Stimulated activated CD4-positive, alpha-beta T cell treated with anti-CD3 and anti-CD28 coated beads, Interleukin-12 subunit alpha, Interleukin-12 subunit beta, amount 100 ng/mL, for 24 hours (primary cell): ENCODE measurements around the gene ST7.
A peak's percentile ranks its signal among the peaks of the same experiment; 100 is the strongest.

Experiments
- DNase-seq, 2 experiments: peaks; one replicate each; pipeline ENCODE4 v3.0.0-alpha.2; 2020; ENCODE audit warnings: low read depth in 2 of 2

The ST7 gene

DNA sequence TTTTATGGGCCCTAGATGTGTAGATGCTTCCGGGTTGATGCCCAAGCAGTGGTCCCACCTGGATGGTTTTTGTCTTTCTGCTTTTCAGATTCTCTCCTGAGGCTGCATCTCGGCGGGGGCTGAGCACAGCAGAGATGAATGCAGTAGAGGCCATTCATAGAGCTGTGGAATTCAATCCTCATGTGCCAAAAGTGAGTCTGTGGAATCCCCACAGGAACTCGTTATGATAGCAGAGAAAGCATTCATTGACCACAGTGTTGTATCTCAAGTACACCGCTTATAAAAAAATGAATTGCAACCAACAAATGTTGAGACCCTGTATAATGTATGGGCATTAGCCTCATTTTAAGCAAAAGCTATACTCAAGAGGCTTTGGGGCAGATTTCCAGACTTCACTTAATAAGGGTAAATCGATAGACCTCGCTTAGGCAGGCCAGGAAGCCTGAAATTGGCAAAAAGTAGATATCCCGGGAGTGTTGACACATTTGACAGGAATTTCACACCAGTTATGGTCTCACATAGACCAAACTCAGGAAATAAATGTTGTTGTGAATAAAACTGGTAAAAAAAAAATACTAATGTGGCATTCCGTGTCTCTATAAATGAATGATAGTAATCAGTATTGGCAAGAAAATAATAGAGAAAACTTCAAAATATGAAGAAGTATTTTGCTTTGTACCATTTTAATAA lies 237.6 kb downstream of the ST7 start:
- DNase-seq, result no peak

DNA sequence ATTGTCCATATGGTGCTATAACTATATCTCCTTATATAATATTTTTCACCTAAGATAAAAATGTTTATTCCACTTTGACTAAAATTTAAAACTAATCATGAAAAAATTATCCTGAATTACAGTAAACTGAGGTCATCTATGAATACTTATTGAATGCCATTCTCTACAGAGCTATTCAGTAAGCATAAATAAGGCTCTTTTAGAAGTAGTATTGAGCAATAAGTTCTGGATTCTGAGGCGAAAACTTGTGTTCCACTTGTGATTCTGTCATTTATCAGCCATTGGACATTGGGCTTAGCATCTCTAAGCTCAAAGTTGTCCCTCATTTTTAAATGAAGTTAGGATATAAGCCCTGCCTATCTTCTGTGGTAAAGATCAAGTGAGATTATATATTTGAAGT lies 238.8 kb downstream of the ST7 start:
- no peak for DNase-seq

DNA sequence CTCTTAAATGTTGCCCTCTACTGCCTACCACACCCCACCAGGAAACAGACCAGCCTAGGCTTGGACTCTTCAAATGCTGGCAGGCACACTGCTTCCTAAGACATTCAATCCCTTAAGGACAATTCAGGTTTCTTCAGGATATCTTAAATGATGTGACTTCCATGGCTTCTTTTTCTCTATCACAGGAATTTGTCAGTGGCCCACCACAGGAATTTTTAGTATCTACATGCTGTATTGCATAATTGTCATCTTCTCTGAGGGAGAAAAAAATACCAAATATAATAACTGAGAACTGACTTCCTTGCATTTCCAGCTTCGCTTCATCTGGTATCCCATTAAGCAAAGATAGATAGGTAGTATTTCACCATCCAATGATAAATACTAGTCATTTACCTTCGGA lies 240.3 kb downstream of the ST7 start:
- no peak for DNase-seq

DNA sequence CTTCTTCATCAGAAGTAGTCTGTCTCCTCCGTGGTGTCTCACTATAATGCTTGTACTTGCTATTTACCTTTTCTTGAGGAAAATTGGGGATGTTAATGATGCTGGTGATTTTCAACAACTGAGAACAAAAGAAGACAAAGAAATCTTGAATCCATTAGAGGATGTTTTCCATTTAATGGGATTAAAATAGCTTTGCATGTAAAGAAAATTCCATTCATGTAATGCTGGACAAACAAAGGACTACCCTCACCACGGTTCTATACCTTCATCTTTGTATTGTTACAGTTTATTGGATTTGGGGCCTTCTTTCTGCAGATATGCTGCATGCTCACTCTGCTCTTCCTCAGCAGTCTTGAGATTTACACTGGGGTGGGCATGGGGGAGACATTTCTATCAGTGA lies 241.1 kb downstream of the ST7 start:
- DNase-seq, result no peak

DNA sequence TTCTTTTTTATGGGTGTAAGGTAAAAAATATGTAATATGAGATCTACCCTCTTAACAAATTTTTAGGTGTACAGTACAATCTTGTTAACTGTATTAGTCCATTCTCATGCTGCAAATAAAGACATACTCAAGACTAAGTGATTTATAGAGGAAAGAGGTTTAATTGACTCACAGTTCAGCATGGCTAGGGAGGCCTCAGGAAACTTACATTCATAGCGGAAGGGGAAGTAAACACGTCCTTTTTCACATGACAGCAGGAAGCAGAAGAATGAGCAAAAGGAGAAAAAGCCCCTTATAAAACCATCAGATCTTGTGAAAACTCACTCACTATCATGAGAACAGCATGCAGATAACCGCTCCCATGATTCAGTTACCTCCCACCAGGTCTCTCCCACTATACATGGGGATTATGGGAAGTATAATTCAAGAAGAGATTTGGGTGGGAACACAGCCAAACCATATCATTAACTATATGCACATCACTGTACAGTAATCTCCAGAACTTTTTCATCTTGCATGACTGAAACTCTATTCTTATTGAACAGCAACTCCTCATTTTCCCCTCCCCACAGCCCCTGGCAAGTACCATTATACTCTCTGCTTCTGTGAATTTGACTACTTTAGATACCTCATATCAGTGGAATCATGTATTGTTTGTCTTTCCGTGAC lies 242.2 kb downstream of the ST7 start:
- DNase-seq, result no peak

DNA sequence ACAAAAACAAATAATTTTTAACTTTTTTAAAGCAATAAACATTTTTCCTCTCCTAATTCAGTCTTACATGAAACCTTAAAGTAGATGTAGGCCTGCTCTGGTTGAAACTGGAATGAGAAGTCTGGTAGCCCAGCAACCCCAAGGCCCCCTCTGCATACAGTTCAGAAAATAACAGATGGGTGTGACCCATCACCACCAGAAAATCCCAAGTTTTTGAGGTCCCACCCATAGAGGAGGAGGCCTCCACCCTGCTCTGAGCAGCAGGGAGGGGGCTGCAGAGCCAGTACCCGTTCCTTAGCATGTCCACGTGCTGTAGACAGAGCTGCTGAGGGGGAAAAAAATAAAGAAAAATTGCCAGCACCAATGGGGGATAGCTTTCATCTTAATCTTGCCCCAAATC lies 246.8 kb downstream of the ST7 start:
- no peak for DNase-seq

DNA sequence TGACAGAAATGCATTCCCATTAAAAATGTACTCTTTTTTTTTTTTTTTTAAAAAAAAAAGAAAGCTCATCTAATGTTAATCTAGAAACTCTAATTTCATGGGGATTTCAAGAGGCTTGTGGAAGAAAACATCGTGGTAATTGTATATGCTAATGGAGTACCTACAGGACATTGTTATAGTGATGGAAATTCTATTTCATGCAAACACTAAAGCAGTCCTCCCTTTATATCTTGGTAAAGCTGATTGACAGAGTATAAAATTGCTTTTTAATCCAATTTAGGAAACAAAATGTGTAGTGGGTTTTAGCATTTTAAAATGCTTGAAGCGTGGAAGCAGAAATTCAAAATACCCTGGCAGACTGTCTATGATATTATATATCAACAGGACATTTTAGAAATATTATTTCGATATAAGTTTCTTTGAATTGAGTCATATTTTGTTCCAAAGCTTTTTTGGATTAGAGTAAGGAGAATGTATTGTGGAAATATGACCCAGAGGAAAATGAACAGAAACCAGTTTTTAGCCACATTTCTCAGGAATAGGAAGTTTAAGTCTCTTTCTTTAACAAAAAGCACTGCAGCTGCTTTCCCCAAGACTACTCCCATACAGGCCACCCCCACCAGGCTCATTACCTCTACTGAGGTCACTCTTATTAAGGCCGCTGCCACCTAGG lies 247.6 kb downstream of the ST7 start:
- no peak for DNase-seq

DNA sequence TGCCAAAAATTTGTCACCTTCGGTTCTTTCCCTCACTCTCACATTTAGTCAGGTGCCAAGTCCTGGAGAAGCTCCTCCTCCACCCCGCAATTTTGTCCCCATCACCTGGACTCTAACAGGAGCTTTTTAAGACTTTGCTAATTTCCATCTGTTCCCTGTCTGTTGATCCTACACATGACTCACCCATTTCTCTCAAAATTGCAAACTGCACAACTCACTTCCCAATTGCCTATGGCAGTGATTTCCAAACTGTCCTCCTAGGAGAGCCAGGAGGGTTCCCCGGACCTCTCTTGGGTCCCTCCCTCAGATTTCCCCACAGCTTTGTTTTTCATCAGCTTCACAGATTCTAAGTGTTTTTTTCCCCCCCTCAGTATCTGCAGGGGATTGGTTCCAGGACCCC lies 249.2 kb downstream of the ST7 start:
- no peak for DNase-seq

DNA sequence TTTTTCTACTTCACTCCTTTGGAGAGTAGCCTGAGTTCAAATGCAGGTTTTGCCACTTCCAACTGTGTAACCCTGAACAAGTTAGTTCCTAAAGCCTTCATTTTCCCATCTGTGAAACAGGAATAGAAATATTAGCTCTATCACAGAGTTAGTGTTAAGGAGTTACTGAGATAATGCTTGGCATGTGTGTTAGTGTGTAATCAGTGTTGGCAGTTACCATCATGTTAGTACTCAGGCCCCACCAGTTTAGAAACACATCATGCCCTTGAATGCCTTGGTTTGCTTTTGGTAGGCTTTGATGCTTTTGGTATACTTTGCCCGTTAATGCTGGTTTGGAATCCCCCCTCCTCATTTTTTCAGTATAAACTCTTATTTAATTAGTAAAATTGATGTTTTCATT lies 249.9 kb downstream of the ST7 start:
- DNase-seq, result no peak

DNA sequence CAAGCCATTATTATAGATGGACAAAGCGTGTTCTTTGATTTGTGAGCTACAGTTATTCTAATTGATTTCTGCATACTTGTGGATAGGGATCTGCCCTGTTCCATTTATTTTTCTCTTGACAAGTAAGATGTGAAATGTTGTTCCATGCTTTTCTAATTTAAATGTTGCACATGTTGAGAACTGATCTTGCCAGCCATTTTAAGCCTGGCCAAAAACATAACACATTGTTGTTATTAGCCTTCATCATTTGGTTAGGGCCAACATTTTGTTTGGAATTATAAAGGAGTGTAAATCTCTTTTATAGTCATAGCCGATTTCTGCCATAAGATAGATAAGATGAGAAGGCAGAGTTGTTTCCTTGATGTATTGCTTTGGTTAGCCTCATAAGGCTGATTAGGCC lies 252.6 kb downstream of the ST7 start:
- no peak for DNase-seq

DNA sequence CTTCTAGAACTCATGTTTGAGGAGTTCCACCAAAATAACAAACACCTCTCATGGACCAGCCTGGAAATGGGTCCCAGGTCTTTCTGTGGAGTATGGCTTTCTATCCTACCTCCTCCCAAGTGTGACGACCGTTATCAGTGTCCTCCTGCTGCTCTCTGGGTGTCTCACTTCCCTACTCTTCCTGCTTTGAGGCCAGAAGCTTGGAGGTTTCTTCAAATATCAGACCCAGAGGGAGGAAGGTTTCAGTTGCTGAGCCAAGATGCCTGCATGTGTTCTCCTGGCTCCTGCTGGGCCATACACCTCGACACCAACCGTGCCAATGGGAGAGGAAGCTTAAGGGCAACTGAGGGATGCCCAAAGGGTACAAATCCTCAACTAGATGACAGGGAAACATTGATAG lies 255.0 kb downstream of the ST7 start:
- DNase-seq, result no peak

DNA sequence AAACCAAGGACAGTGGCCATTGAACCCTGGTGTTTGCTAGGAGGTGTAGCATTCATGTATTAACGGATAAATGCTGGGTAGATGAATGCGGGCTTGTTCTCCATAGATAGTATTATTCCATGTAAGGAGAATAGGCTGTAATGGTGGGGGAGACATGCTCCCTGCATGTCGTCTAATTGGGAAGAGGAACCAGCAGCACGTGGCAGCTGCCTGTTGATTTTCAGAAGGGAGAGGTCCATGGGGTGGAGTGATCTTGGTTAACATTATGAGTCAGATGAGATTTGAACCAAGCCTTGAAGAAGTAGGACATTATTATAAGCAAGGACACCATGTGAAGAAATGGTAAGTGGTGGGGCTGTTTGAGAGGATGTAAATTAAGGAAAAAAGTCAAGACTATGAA lies 257.1 kb downstream of the ST7 start:
- no peak for DNase-seq

DNA sequence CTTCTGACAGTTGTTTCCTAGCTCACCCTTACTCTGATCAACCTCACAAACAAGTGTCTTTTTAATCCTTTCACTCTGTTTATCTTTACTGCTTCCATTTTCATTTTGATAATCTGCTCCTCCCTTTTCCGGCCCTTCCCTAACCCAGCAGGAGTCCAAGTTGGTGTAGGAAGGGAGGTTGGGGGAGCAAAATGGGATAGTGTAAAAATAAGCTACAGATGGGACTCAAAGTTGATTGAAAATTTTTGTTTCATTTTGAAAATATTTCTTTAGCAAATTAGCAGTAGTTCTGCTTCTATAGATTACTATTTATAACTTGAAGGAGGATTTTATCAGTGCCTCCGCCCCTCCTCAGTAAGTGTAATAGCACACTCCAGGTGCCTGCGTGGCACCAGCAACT lies 257.6 kb downstream of the ST7 start:
- no peak for DNase-seq

DNA sequence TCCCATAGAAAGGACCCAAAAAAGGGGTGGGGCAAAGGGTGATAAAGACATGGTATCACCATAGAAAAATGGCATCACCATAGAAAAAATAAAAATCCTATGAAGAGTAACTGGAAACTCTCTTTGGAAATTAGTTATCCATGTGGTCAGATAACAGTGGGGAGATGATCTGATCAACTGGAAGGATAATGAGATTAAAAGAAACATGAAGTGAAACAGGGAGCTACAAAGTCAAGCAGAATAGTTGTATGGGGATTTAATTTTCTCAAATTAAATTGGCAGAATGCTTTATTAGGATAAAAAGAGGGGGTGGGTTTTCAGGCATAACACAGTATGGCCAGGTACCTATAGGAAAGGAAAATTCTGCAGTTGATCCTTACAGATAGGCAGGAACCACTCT lies 258.3 kb downstream of the ST7 start:
- no peak for DNase-seq

DNA sequence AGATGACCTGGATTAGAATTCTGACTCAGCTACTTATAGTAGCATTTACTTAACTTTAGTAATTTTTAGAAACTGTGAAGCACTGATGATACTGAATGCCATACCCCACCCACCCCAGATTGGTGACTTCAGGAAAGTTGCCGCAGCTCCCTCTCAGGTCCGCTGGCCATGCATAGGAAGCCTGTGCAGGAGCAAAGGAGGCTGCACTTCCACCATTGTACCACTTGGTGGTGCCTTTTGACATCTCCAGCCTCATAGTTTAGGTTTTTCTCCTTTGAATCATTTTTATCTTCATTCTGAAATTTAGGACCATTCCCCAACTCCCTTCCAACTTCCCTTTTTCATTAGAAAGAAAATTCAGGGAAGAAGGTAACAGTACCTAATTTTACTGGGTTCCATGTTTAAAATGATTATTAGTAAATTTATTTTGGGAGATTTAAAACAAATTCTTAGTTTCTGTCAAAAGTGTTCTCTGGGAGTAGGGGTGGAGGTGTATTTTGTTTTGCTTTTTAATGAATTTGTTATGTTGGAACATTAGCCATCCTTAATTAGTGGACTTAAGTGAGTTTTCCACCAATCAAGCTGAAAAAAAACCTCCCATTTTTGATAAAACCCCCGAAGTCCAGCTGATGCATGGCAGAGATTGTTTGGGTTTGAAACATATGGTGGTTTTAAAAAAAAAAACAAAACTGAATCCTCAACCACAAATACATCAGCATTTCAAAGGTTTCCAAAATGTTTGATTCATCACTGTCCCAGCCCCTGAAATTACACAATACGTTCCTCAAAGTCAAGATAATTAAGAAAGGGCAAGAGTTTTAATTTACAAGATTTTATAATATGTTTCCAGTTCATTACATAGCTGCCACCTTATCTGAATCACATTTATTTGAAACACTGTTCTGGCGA lies 259.9 kb downstream of the ST7 start:
- peak; percentile 5 to 25 for DNase-seq

DNA sequence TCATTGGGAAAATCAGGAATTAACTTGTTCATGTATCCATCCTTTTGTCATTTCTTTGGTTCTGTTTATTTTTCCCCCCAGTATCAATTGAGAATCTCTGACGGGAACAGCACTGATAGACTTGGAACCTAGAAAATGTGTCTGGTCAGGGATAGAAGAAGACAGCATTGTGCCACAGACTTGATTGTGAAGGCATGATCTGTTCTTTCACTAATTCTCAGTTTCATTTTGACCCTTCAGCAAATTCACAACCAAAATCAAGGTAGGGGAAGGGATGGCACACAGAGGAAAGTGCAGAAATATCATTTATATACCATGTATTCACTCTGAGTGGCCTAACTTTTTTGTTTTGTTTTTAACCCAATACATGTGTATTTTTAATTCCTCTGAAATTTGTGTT lies 262.7 kb downstream of the ST7 start:
- DNase-seq, result no peak

DNA sequence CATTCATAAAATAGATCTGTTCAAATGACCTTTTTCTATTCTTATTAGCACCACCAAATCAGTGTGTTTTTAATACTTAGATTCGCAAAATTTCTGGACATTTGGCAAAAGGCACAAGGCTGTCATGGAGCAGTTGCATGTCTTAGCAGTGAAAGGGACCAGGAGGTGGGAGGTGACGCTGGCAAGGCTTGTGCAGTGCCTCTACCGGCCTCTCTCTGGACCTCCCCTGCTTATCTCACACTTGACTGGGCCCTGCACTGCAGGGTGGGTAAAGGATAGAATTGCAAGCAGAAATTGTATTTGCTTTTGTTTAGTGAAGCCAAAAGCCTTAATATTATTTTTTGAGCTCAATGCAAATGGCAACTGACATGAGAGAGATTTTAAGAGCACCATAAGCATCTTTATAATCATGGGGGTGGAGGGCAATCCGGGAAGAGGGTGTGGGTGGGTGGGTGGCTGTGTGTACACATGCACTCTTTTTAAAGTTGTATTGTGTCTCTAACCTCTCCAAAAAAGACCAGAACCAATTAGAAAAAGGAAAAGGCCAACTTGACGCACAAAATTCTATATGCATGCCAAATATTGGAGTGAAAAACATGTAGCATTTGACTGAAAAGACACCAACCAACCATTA lies 263.3 kb downstream of the ST7 start:
- DNase-seq, result no peak

DNA sequence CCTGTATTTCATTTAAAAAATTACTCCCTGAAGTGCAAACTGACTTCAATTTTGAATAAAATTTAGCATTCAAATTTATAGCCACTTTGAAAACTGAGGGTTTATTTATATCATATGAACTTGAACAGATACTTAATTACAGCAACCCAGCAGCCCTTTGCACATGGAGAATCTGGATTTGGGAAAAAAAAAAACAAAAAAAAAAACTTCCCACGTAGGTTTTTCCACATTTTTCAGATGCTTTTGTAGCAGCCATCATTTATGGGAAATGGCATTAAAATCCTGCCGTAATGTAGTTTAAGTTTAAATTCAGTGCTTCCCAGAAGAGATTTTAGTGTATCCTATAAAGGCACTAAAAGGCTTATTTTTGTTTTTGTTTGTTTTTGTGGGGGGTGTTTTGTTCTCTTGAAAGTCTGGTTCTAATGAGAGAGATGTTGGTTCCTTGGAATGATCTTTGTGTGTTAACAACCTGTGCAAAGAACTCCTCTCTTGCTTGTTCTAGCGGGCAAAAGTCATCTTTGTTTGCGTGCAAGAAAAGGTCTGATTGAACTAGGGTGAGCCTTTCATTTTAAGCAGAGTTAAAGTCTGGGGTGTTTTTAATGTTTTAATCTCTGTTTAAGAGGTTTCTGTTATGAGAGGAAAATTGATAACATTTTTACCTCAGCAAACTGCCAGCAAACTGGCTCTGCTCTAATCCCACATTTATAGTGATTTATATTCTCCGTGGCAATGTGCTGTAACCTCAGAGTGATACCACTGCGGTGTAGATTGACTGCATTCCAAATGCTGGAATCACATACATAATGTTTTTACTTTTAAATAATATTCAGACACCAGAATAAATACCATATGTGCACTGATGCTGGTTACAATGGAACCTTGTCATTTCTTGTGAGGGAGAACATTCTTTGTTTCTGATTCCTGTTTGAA lies 264.1 kb downstream of the ST7 start:
- no peak for DNase-seq

DNA sequence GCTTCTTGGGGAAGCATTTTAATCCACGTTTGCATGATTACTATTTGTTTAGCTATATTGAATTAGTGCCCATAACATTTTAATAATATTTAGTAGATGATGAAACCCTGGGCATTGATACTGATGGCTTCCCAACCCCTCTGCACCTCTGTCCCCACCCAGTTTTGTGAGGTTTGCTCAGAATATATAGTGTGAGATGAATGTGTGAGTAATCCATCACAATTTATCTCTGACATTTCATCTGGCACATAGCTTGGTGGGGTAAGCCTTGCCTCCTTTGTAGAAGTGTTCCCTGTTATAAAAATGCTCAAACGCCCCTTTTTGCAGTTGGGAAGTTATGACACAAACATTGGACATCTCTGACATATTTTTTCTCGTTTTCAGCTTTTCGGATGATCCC lies 265.4 kb downstream of the ST7 start:
- DNase-seq, result no peak

DNA sequence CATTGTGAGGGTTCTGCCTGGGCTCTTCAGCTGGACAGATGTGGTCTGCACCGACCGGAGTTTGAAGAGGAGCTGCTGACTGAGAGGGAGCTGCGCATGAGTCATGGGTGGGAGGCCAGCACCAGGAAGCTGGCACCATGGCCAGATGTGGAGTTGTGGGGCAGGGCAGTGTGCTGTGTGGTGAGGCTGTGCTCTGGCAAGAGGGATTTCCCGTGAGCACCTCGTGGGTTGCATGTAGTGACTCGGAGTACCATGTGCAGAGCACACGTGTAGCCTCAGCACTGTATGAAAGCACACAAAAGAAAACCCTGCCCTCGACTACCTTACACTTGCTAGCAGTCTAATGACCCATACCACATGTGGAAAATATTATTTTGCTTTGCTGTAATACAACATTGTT lies 266.2 kb downstream of the ST7 start:
- DNase-seq, result no peak

DNA sequence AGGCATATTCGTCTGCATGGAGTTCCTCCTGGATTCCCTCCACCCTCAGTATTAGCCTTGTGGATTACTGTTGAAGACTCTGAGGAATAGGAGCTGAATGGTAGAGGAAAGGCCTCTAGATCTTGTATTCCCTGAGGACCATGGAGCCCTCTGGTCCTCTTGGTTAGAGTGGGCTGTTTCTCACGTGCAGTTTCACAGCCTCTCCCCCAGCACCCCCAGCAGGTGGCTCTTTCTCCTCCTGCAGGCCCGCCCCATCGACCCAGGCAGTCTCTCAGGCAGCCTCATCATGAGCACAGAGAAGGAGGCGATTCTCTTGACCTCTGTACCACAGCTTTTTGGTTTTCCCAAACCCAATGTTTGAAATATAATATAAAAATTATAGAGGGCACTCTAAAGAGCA lies 267.5 kb downstream of the ST7 start:
- no peak for DNase-seq
